ENCODE data around the gene EPC2.

- TF ChIP-seq CTCF (IDR thresholded peaks at IDR 0.05; ENCODE audit: low read depth, low read length): no peak
- no peak for TF ChIP-seq MYC (IDR thresholded peaks at IDR 0.05; ENCODE audit: low read depth, low read length)
- TF ChIP-seq POLR2A (IDR thresholded peaks at IDR 0.05; ENCODE audit: extremely low read depth, insufficient read length): no peak
Measured at GRCh38 chr2:148781544-148781943, 137.0 kb downstream of the EPC2 start.
